Mucosa of stomach (tissue), 1 donor: ENCODE measurements around the gene USH2A.

ENCODE experiments used
- H3K27me3 ChIP-seq: one replicate; pipeline ENCODE4 v1.7.0; 2013; ENCODE audit warnings: mild to moderate bottlenecking, low read length; ENCODE audit not compliant: control insufficient read depth, insufficient read depth
- H3K36me3 ChIP-seq: one replicate; pipeline ENCODE4 v1.7.0; 2013; ENCODE audit warnings: low read length; ENCODE audit not compliant: control insufficient read depth, insufficient read depth
- H3K4me1 ChIP-seq: one replicate; pipeline ENCODE4 v1.7.0; 2013; ENCODE audit warnings: mild to moderate bottlenecking, low read length; ENCODE audit not compliant: control insufficient read depth, insufficient read depth
- H3K4me3 ChIP-seq: one replicate; pipeline ENCODE4 v1.7.0; 2013; ENCODE audit warnings: low read length
- H3K9ac ChIP-seq: one replicate; pipeline ENCODE4 v1.7.0; 2013; ENCODE audit warnings: mild to moderate bottlenecking, low read length, moderate library complexity
- H3K9me3 ChIP-seq: one replicate; pipeline ENCODE4 v1.7.0; 2013; ENCODE audit warnings: mild to moderate bottlenecking, low read length, moderate library complexity; ENCODE audit not compliant: control insufficient read depth
- donor health status: Pancreatic carcinoma.

The USH2A gene

GRCh38 chr1:216086678-216087077 is 336.6 kb downstream of the USH2A start:
- H3K27me3 ChIP-seq, result no peaks in the 10 kb centered on the region
- H3K4me3 ChIP-seq, result no peak overlapping the region
- no peaks in the 10 kb centered on the region for H3K36me3 ChIP-seq
- H3K9ac ChIP-seq, result no peak overlapping the region
- H3K4me1 ChIP-seq, result no peaks in the 10 kb centered on the region
- H3K9me3 ChIP-seq, result no peaks in the 10 kb centered on the region

DNA sequence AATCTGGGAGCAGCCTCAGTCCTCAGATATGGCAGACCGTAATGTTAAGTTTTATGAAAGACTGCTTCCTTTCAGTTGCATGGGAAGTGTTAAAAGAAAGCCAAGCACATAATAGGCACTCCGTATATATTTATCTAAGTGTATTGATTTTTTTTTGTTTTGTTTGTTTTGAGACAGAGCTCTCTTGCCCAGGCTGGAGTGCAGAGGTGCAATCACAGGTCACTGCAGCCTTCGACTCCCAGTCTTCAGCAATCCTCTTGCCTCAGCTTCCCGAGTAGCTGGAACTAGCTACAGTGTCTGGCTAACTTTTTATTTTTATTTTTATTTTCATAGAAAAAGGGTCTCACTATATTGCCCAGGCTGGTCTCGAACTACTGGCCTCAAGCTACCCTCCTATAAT is 341.8 kb downstream of the USH2A start:
- Histone ChIP-seq H3K4me1 (no peaks in the 10 kb centered on the region), H3K4me3 (no peak overlapping the region), H3K9me3 (no peaks in the 10 kb centered on the region)

DNA sequence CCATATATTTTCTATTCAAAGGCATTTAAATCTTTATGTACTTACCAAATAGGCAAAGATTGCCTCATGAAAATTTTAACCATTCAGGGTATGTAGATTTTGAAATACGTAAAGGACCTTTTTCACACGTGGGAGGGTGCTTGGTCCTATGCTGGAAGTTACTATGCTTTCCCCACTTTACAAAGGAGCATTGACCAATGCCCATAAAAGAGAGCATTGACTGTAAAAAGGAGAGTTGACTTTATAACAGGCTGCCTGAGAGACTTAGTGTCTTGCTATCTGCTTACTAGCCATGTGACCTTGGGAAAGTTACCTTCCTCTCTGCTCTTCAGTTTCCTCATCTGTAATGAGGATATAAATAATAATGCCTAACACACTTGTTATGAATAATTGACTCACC is 346.5 kb downstream of the USH2A start:
- Histone ChIP-seq H3K36me3 (no peaks in the 10 kb centered on the region), H3K9ac (no peak overlapping the region), H3K4me3 (no peak overlapping the region), H3K9me3 (no peaks in the 10 kb centered on the region), H3K4me1 (no peaks in the 10 kb centered on the region), H3K27me3 (no peaks in the 10 kb centered on the region)

More for the DNA sequence above, 341.8 kb downstream of the USH2A start:
- Histone ChIP-seq H3K9ac (no peak overlapping the region), H3K36me3 (no peaks in the 10 kb centered on the region), H3K27me3 (no peaks in the 10 kb centered on the region)

DNA sequence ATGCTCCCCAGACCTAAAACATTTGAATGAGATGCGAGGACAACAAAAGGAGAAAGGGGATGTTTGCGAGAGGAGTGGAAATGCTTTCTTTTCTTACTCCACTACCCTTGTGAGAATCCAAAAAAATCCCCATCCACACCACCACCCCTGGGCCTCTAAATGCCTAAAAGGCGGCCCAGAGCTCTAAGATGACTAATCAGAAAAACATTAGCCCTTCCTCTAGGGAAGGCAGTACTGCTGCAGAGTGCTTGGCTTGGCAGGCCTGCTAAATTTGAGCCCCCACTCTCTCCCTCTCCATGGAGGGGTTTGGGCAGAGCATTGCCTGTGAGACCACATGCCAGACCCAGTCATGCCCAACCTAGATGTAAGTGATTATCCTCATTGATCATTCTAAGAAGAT is 347.9 kb downstream of the USH2A start:
- Histone ChIP-seq H3K9ac (no peak overlapping the region), H3K27me3 (no peaks in the 10 kb centered on the region), H3K9me3 (no peaks in the 10 kb centered on the region), H3K4me3 (no peak overlapping the region), H3K36me3 (no peaks in the 10 kb centered on the region), H3K4me1 (no peaks in the 10 kb centered on the region)

DNA sequence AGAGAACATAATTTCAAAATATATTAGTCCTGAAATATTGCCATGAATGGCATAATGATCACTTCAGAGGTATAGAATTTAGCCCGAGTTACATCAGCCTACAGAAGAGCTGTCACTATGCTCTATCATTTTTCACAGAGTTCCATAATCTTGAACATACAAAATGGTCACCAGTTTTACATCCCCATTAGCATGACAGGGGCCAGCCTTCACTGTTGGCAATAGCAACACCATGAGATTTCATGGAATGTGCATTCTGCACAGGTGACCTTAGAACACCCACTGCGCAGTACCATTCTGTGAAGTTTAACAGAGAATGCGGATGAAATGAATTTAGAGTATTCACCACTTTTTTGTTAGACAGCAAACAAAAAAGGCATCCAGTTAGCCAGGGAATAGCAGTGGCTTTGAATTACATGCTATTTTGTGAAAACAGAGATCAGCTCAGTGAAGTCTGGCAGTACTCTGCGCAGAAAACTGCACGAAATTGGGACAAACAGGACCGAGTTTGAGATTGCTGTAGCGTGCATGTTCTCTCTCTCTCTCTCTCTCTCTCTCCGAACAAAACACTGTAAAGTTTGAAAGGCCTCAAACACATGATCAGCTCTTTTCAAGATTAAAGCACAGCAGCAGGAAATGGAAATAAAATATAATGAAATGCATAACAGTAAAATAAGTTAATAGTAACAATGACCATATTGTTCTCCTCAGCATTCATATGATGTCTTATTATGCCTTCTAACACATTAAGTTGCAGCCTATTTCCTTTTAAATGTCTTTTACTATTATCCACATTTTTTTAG is 349.3 kb downstream of the USH2A start:
- no peak overlapping the region for H3K9ac ChIP-seq

DNA sequence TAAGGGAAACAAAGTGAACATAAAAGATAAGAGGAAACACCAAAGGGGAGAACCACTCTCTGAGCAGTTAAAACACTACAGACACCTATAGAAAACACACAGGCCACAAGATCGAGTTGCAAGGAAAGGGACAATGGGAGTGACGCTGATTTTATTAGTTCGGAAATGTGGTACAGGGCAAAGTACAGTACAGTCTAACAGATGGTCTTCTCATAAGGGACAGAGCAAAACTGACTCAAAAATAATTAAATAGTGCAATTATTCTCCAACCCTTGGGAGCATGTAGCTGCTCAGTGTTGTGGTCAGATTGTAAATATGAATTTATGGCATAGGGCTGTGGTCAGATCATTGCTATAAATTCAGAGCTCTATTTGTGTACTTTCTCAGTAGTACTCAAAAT is 352.0 kb downstream of the USH2A start:
- H3K4me1 ChIP-seq, result no peaks in the 10 kb centered on the region
- no peak overlapping the region for H3K4me3 ChIP-seq
- no peaks in the 10 kb centered on the region for H3K27me3 ChIP-seq
- H3K9me3 ChIP-seq, result no peaks in the 10 kb centered on the region
- H3K9ac ChIP-seq, result no peak overlapping the region
- no peaks in the 10 kb centered on the region for H3K36me3 ChIP-seq

More for the DNA sequence above, 349.3 kb downstream of the USH2A start:
- Histone ChIP-seq H3K36me3 (no peaks in the 10 kb centered on the region), H3K4me1 (no peaks in the 10 kb centered on the region), H3K4me3 (no peak overlapping the region), H3K27me3 (no peaks in the 10 kb centered on the region), H3K9me3 (no peaks in the 10 kb centered on the region)

GRCh38 chr1:216064643-216065042 is 358.6 kb downstream of the USH2A start:
- H3K9ac ChIP-seq, result no peak overlapping the region
- no peaks in the 10 kb centered on the region for H3K9me3 ChIP-seq
- H3K27me3 ChIP-seq, result no peaks in the 10 kb centered on the region
- no peaks in the 10 kb centered on the region for H3K4me1 ChIP-seq
- H3K36me3 ChIP-seq, result no peaks in the 10 kb centered on the region
- no peak overlapping the region for H3K4me3 ChIP-seq

DNA sequence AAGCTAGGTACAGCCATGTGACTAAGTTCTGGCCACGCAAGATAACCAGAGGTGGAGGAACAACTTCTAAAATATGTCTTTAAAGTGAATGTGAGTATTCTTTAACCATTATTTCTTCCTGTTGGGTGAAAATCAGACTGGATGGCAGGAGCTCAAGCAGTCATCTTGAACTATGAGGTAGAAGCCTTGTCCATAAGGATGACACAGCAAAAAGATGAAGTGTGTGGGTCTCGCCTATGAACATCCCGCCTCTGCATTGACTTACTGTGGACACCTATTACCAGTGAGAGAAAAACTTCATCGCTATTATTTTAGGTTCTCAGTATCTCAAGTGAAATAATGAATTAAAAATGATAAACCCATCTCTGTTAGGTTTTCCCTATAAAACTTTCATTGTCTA is 365.3 kb downstream of the USH2A start:
- Histone ChIP-seq H3K4me1 (no peaks in the 10 kb centered on the region), H3K4me3 (no peak overlapping the region), H3K9ac (no peak overlapping the region), H3K27me3 (no peaks in the 10 kb centered on the region), H3K9me3 (no peaks in the 10 kb centered on the region), H3K36me3 (no peaks in the 10 kb centered on the region)

DNA sequence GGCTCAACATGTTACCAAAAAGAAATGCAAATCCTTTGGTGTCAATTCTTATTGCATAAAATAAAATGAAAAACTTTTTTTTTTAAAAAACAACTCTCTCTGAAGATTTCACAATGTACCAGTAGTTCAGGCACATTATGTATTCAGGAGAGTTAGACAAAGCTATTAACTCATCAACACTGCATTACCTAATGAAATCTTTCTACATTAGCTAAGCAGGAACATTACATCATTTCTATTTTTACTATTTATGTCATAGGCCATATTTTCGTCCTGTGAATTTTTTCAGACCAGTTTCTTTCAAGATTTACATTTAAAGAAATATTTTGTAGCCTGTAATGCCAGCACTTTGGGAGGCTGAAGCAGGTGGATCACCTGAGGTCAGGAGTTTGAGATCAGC is 366.2 kb downstream of the USH2A start:
- Histone ChIP-seq H3K4me1 (no peaks in the 10 kb centered on the region), H3K9ac (no peak overlapping the region), H3K27me3 (no peaks in the 10 kb centered on the region), H3K9me3 (no peaks in the 10 kb centered on the region), H3K4me3 (no peak overlapping the region), H3K36me3 (no peaks in the 10 kb centered on the region)

GRCh38 chr1:216055004-216055403 is 368.2 kb downstream of the USH2A start:
- Histone ChIP-seq H3K9me3 (no peaks in the 10 kb centered on the region), H3K4me1 (no peaks in the 10 kb centered on the region), H3K9ac (no peak overlapping the region), H3K36me3 (no peaks in the 10 kb centered on the region), H3K4me3 (no peak overlapping the region), H3K27me3 (no peaks in the 10 kb centered on the region)

DNA sequence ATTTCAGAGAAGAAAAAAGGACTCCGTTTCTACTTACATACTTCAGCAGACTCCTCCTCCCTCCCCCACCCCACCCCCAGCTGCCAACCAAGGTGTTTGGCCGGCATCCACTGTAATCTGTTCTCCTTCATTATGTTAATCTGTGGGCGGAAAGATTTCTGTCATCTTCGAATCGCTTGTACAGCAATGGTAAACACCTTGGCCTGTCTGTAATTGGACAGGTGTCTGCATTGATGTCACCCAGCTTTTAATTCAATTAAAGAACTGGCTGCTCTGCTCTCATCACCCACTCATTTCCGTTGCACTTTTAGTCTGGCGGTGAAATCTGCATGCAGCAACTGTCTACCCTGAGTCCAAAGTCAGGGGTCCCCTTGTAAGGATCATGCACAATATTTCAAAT is 368.6 kb downstream of the USH2A start:
- Histone ChIP-seq H3K9ac (no peak overlapping the region), H3K9me3 (no peaks in the 10 kb centered on the region), H3K36me3 (no peaks in the 10 kb centered on the region), H3K4me3 (no peak overlapping the region), H3K4me1 (no peaks in the 10 kb centered on the region), H3K27me3 (no peaks in the 10 kb centered on the region)

GRCh38 chr1:216051071-216051470 is 372.2 kb downstream of the USH2A start:
- Histone ChIP-seq H3K9ac (no peak overlapping the region), H3K36me3 (no peaks in the 10 kb centered on the region), H3K4me3 (no peak overlapping the region), H3K27me3 (no peaks in the 10 kb centered on the region), H3K9me3 (no peaks in the 10 kb centered on the region), H3K4me1 (no peaks in the 10 kb centered on the region)
